A673 (cell line): Measurements from ENCODE around the gene HADHA.

ENCODE experiments used
- CTCF ChIP-seq: fragments of 300-800, 200-600 bp; sonication (generic); conservative IDR thresholded peaks from 2 replicates; pipeline ENCODE4 v1.5.1; 2017; ENCODE audit warnings: low read depth, mild to moderate bottlenecking, antibody characterized with exemption, low read length, moderate library complexity, mixed read lengths
- EZH2 ChIP-seq: fragments of 200-600 bp; sonication (generic); IDR thresholded peaks from 2 replicates; pipeline ENCODE4 v1.6.1; 2017; ENCODE audit warnings: borderline replicate concordance, low read depth, mild to moderate bottlenecking, mixed read lengths, antibody characterized with exemption, low read length; ENCODE audit not compliant: poor library complexity, severe bottlenecking

DNA sequence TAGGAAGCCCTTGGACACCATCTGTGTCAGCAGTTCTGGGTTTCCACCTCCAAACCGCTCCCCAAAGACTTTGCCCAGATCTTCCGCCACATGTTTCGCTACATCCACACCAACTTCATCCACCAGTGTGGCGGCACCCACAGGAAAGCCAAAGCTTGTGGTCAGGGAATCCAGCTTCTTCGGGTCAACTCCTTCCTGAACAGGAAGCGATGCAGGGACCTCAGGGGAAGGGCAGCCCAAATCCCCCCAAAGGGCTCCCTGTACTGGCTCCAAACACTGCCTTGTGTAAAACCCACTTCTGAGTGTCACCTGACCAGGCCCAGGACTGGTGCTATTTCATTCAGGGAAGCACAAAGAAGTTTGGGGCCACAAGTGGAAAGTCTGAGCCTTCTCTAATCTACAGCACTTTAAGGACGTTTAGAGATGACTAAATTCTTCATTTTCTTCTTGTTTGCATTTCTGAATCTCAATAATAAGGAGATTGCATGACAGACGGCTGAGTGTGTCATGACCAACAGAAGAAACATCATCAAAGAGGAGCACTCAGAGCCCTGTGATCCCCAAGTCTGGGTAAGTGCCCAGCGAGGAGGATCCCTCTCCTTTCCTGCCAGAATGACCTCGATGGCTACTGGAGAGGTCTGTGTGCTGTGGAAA, 50.7 kb downstream of the HADHA start:
- TF ChIP-seq CTCF (no peak), EZH2 (no peak)
